Measurements from ENCODE around the gene IAPP.
"Not testable (repeated sequence)": the region's sequence is repeated elsewhere in the genome, so short reads cannot be mapped to it uniquely, and the experiment has no call there.

Gene IAPP

GRCh38 chr12:21370845-21371449 lies 1.8 kb upstream of the IAPP start:
- no peak overlapping the region for H3K4me3 ChIP-seq (replicated peaks; ENCODE audit: low read depth, low read length)
- TF ChIP-seq, protein P1, sequence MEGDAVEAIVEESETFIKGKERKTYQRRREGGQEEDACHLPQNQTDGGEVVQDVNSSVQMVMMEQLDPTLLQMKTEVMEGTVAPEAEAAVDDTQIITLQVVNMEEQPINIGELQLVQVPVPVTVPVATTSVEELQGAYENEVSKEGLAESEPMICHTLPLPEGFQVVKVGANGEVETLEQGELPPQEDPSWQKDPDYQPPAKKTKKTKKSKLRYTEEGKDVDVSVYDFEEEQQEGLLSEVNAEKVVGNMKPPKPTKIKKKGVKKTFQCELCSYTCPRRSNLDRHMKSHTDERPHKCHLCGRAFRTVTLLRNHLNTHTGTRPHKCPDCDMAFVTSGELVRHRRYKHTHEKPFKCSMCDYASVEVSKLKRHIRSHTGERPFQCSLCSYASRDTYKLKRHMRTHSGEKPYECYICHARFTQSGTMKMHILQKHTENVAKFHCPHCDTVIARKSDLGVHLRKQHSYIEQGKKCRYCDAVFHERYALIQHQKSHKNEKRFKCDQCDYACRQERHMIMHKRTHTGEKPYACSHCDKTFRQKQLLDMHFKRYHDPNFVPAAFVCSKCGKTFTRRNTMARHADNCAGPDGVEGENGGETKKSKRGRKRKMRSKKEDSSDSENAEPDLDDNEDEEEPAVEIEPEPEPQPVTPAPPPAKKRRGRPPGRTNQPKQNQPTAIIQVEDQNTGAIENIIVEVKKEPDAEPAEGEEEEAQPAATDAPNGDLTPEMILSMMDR (IDR thresholded peaks at IDR 0.05; ENCODE audit: low read depth, low read length, missing control alignments), result no peak
- no peak for DNase-seq (ENCODE audit: extremely low read depth, low read depth)

DNA sequence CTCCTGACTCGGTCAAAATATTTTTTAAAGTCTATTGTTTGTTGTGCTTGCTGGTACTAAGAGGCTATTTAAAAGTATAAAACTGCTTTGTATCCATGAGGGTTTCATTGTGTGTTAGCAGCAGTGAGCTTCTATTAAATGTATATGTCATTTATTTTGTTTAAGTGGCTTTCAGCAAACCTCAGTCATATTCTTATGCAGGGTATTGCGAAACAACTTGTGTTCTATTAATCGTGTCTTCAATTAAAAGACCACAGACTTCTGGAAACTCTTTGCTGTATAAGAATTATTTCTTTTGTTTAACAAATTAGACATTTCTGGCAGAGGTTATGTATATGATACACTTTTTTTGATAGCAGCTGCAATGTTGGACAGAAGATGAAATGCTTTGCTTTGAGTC lies 6.5 kb downstream of the IAPP start:
- H3K4me3 ChIP-seq (replicated peaks; ENCODE audit: low read depth, low read length), result no peak overlapping the region
- TF ChIP-seq, protein P1 (IDR thresholded peaks at IDR 0.05; ENCODE audit: low read depth, low read length, missing control alignments), result no peak
- DNase-seq (ENCODE audit: extremely low read depth, low read depth), result no peak

GRCh38 chr12:21381320-21381719 lies 8.6 kb downstream of the IAPP start:
- DNase-seq (ENCODE audit: extremely low read depth, low read depth); H3K4me3 ChIP-seq (replicated peaks; ENCODE audit: low read depth, low read length): not testable (repeated sequence)

DNA sequence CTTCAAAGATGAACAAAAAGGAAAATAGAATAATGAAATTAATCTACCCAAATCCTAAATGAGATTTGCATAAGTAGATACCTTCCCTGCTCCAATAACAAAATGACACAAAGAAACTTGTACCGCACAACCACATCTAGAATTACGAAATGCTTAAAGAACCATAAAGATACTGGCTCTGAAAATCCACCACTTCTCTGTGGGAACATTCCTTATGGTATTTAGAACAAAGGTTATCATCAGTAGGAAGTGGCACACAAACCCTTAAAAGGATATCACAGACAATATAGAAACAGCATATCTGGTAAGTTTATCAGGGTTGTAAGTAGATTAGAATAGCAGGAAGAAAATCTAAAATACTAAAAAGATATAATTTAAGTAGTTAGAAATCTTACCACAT lies 11.6 kb downstream of the IAPP start:
- H3K4me3 ChIP-seq (replicated peaks; ENCODE audit: low read depth, low read length), result no peak overlapping the region
- TF ChIP-seq, protein P1 (IDR thresholded peaks at IDR 0.05; ENCODE audit: low read depth, low read length, missing control alignments), result no peak
- DNase-seq (ENCODE audit: extremely low read depth, low read depth), result no peak

DNA sequence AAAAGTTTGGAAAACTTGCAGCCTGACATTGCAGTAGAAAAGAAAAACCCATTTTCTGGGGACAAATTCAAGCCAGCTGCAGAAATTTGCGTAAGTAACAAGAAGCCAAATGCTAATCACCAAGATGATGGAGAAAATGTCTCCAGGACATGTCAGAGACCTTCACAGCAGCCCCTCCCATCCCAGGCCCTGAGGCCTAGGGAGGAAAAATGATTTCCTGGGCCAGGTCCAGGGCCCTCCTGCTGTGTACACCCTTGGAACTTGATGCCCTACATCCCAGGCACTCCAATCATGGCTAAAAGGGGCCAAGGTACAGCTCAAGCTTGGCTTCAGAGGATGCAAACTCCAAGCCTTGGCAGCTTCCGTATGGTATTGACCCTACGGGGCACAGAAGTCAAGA lies 14.5 kb downstream of the IAPP start:
- no peak for DNase-seq (ENCODE audit: extremely low read depth, low read depth)
- no peak overlapping the region for H3K4me3 ChIP-seq (replicated peaks; ENCODE audit: low read depth, low read length)
- TF ChIP-seq, protein P1 (IDR thresholded peaks at IDR 0.05; ENCODE audit: low read depth, low read length, missing control alignments), result no peak

- H3K4me3 ChIP-seq (replicated peaks; ENCODE audit: low read depth, low read length), result no peak overlapping the region
- DNase-seq (ENCODE audit: extremely low read depth, low read depth), result no peak
These were observed 19.7 kb downstream of the IAPP start for GRCh38 chr12:21392384-21392783.

DNA sequence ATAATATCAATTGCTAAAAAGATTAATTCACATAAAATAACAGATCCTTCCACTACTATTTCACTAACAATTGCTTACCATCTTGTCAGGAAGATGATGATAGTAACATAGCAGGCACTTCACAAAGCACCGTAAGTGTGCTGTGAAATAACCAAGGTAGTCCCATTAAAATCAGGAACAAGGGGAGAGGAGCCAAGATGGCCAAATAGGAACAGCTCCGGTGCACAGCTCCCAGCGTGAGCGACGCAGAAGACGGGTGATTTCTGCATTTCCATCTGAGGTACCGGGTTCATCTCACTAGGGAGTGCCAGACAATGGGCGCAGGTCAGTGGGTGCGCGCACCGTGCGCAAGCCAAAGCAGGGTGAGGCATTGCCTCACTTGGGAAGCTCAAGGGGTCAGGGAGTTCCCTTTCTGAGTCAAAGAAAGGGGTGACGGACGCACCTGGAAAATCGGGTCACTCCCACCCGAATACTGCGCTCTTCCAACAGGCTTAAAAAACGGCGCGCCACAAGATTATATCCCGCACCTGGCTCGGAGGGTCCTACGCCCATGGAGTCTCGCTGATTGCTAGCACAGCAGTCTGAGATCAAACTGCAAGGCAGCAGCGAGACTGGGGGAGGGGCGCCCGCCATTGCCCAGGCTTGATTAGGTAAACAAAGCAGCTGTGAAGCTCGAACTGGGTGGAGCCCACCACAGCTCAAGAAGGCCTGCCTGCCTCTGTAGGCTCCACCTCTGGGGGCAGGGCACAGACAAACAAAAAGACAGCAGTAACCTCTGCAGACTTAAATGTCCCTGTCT lies 22.3 kb downstream of the IAPP start:
- H3K4me3 ChIP-seq (replicated peaks; ENCODE audit: low read depth, low read length); DNase-seq (ENCODE audit: extremely low read depth, low read depth): not testable (repeated sequence)

More at GRCh38 chr12:21392384-21392783, 19.7 kb downstream of the IAPP start:
- TF ChIP-seq, protein P1 (IDR thresholded peaks at IDR 0.05; ENCODE audit: low read depth, low read length, missing control alignments), result no peak
